Measurements from ENCODE around the gene FBXL7.

Gene FBXL7

GRCh38 chr5:15554542-15554941, 54.6 kb downstream of the FBXL7 start:
- Histone ChIP-seq H3K4me3 (ENCODE audit: low read length in 2 of 2) (no peak overlapping the region), H3K27ac (ENCODE audit: low read depth in 2 of 2, low read length in 2 of 2) (no peak overlapping the region)

DNA sequence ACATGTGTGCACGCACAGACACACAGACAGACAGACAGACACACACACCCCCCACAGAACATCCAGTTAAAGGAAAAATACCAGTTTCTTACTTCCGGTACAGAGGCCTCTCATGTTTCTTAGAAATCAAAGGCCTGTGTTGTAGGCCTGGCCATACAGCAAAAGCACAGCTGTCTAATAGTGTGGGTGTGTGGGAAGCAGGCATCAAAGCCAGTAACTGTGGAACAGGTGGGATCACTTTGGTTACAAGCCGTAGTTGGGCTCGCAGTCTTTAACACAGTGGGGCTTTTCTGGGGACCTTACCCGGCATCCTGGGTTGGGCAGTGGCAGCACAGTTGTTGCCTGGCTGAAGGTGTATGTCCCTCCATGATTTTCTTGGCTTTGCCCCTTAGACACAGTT, 55.2 kb downstream of the FBXL7 start:
- H3K27me3 ChIP-seq (ENCODE audit: control insufficient read depth in 2 of 2, insufficient read depth in 2 of 2, low read length in 2 of 2) = no peaks in the 10 kb centered on the region
- no peaks in the 10 kb centered on the region for H3K36me3 ChIP-seq (ENCODE audit: control insufficient read depth in 2 of 2, insufficient read depth in 2 of 2, low read length in 2 of 2)
- H3K9ac ChIP-seq (ENCODE audit: low read depth in 1 of 2, low read length in 2 of 2) = no peak overlapping the region
- H3K4me3 ChIP-seq (ENCODE audit: low read length in 2 of 2) = no peak overlapping the region
- no peaks in the 10 kb centered on the region for H3K4me1 ChIP-seq (ENCODE audit: control insufficient read depth in 2 of 2, insufficient read depth in 2 of 2, low read length in 2 of 2)
- H3K9me3 ChIP-seq (ENCODE audit: control insufficient read depth in 2 of 2, low read length in 2 of 2) = no peaks in the 10 kb centered on the region
- no peak overlapping the region for H3K27ac ChIP-seq (ENCODE audit: low read depth in 2 of 2, low read length in 2 of 2)

More at GRCh38 chr5:15554542-15554941, 54.6 kb downstream of the FBXL7 start:
- Histone ChIP-seq H3K27me3 (ENCODE audit: control insufficient read depth in 2 of 2, insufficient read depth in 2 of 2, low read length in 2 of 2) (no peaks in the 10 kb centered on the region), H3K36me3 (ENCODE audit: control insufficient read depth in 2 of 2, insufficient read depth in 2 of 2, low read length in 2 of 2) (no peaks in the 10 kb centered on the region), H3K9me3 (ENCODE audit: control insufficient read depth in 2 of 2, low read length in 2 of 2) (no peaks in the 10 kb centered on the region), H3K9ac (ENCODE audit: low read depth in 1 of 2, low read length in 2 of 2) (no peak overlapping the region), H3K4me1 (ENCODE audit: control insufficient read depth in 2 of 2, insufficient read depth in 2 of 2, low read length in 2 of 2) (no peaks in the 10 kb centered on the region)

DNA sequence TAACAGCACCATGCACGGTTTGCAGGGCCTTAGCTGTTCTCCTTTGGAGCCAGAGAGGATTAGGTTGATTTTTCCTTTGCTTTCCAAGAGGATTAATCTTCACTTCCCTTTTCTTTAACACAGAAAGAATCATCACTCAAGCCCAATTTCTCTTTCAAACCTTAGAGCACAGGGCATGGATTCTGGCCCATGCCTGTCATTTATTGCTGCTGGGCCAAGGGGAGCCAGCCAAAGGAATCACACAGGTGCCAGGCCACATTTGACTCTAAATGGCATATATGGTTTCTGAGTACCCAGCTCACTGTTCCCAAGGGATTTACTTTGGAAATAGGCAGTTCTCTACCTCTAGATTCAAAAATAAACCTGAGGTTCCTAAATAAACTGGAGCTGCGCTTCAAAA, 58.3 kb downstream of the FBXL7 start:
- Histone ChIP-seq H3K9me3 (ENCODE audit: control insufficient read depth in 2 of 2, low read length in 2 of 2) (no peaks in the 10 kb centered on the region), H3K9ac (ENCODE audit: low read depth in 1 of 2, low read length in 2 of 2) (no peak overlapping the region), H3K36me3 (ENCODE audit: control insufficient read depth in 2 of 2, insufficient read depth in 2 of 2, low read length in 2 of 2) (no peaks in the 10 kb centered on the region), H3K27me3 (ENCODE audit: control insufficient read depth in 2 of 2, insufficient read depth in 2 of 2, low read length in 2 of 2) (no peaks in the 10 kb centered on the region), H3K27ac (ENCODE audit: low read depth in 2 of 2, low read length in 2 of 2) (no peak overlapping the region), H3K4me3 (ENCODE audit: low read length in 2 of 2) (no peak overlapping the region), H3K4me1 (ENCODE audit: control insufficient read depth in 2 of 2, insufficient read depth in 2 of 2, low read length in 2 of 2) (no peaks in the 10 kb centered on the region)

- H3K36me3 ChIP-seq (ENCODE audit: control insufficient read depth in 2 of 2, insufficient read depth in 2 of 2, low read length in 2 of 2) = no peaks in the 10 kb centered on the region
- H3K4me3 ChIP-seq (ENCODE audit: low read length in 2 of 2) = no peak overlapping the region
- no peaks in the 10 kb centered on the region for H3K4me1 ChIP-seq (ENCODE audit: control insufficient read depth in 2 of 2, insufficient read depth in 2 of 2, low read length in 2 of 2)
- no peaks in the 10 kb centered on the region for H3K9me3 ChIP-seq (ENCODE audit: control insufficient read depth in 2 of 2, low read length in 2 of 2)
- H3K27me3 ChIP-seq (ENCODE audit: control insufficient read depth in 2 of 2, insufficient read depth in 2 of 2, low read length in 2 of 2) = no peaks in the 10 kb centered on the region
- no peak overlapping the region for H3K9ac ChIP-seq (ENCODE audit: low read depth in 1 of 2, low read length in 2 of 2)
- no peak overlapping the region for H3K27ac ChIP-seq (ENCODE audit: low read depth in 2 of 2, low read length in 2 of 2)
Measured at GRCh38 chr5:15558681-15559080, 58.7 kb downstream of the FBXL7 start.

DNA sequence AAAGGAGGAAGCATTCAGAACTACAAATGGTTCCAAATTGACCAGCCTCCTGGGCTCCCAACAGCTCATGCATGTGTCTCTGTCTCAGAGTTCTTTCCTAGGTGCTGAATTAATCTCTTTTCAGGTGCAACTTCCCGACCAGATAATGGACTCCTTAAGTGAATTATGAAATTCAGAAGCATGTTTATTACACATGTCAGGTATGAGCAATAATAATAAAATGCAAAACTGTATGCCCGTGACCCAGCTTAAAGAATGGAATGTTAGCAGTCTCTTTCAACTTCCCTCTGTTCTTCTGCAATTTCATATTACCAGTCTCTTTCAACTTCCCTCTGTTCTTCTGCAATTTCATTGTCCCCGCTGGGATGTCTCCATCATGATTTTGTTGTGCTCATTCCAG, 60.4 kb downstream of the FBXL7 start:
- Histone ChIP-seq H3K27ac (ENCODE audit: low read depth in 2 of 2, low read length in 2 of 2) (no peak overlapping the region), H3K4me3 (ENCODE audit: low read length in 2 of 2) (no peak overlapping the region), H3K9me3 (ENCODE audit: control insufficient read depth in 2 of 2, low read length in 2 of 2) (no peaks in the 10 kb centered on the region), H3K36me3 (ENCODE audit: control insufficient read depth in 2 of 2, insufficient read depth in 2 of 2, low read length in 2 of 2) (no peaks in the 10 kb centered on the region), H3K4me1 (ENCODE audit: control insufficient read depth in 2 of 2, insufficient read depth in 2 of 2, low read length in 2 of 2) (no peaks in the 10 kb centered on the region), H3K27me3 (ENCODE audit: control insufficient read depth in 2 of 2, insufficient read depth in 2 of 2, low read length in 2 of 2) (no peaks in the 10 kb centered on the region), H3K9ac (ENCODE audit: low read depth in 1 of 2, low read length in 2 of 2) (no peak overlapping the region)

DNA sequence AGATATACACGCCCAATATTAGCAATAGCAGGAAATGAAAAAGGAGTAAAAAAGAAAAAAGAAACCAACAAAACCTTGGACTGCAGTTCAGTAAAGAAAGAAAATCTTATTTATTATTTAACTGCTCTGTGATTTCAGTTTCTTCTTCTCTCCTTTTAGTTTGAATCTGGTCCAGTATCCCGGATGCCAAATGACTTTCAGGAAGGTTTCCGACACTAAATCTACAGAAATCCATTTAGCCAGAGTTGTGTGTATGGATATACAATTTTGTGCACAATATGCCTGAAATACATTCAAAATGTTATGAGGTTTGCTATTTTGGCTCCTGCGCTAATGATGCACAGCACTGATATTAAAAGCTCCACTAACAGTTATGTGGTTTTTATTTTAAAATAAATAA, 64.5 kb downstream of the FBXL7 start:
- Histone ChIP-seq H3K4me3 (ENCODE audit: low read length in 2 of 2) (no peak overlapping the region), H3K36me3 (ENCODE audit: control insufficient read depth in 2 of 2, insufficient read depth in 2 of 2, low read length in 2 of 2) (no peaks in the 10 kb centered on the region), H3K4me1 (ENCODE audit: control insufficient read depth in 2 of 2, insufficient read depth in 2 of 2, low read length in 2 of 2) (no peaks in the 10 kb centered on the region), H3K9me3 (ENCODE audit: control insufficient read depth in 2 of 2, low read length in 2 of 2) (no peaks in the 10 kb centered on the region), H3K9ac (ENCODE audit: low read depth in 1 of 2, low read length in 2 of 2) (no peak overlapping the region), H3K27ac (ENCODE audit: low read depth in 2 of 2, low read length in 2 of 2) (no peak overlapping the region), H3K27me3 (ENCODE audit: control insufficient read depth in 2 of 2, insufficient read depth in 2 of 2, low read length in 2 of 2) (no peaks in the 10 kb centered on the region)

DNA sequence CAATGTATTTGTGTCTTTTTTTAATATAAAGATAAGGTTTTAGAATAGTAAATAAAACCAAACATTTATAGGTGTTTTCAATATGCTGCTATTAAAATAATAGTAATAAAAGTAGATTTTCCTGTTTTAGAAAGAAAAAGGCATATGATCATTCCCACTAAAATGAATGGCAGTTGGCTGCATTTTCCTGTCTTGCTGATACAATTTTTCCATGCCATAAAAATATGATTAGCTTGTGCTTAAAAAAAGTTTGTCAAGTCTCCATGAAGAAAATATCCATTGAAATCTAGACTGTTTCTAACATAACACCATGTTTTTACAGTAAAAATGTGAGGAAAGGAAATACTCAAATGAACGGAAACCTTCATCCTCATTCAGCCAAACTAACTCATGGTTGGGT, 65.0 kb downstream of the FBXL7 start:
- Histone ChIP-seq H3K4me3 (ENCODE audit: low read length in 2 of 2) (no peak overlapping the region), H3K9me3 (ENCODE audit: control insufficient read depth in 2 of 2, low read length in 2 of 2) (no peaks in the 10 kb centered on the region), H3K27me3 (ENCODE audit: control insufficient read depth in 2 of 2, insufficient read depth in 2 of 2, low read length in 2 of 2) (no peaks in the 10 kb centered on the region), H3K4me1 (ENCODE audit: control insufficient read depth in 2 of 2, insufficient read depth in 2 of 2, low read length in 2 of 2) (no peaks in the 10 kb centered on the region), H3K27ac (ENCODE audit: low read depth in 2 of 2, low read length in 2 of 2) (no peak overlapping the region), H3K36me3 (ENCODE audit: control insufficient read depth in 2 of 2, insufficient read depth in 2 of 2, low read length in 2 of 2) (no peaks in the 10 kb centered on the region), H3K9ac (ENCODE audit: low read depth in 1 of 2, low read length in 2 of 2) (no peak overlapping the region)

- no peak overlapping the region for H3K4me3 ChIP-seq (ENCODE audit: low read length in 2 of 2)
Measured at GRCh38 chr5:15566306-15566705, 66.3 kb downstream of the FBXL7 start.

DNA sequence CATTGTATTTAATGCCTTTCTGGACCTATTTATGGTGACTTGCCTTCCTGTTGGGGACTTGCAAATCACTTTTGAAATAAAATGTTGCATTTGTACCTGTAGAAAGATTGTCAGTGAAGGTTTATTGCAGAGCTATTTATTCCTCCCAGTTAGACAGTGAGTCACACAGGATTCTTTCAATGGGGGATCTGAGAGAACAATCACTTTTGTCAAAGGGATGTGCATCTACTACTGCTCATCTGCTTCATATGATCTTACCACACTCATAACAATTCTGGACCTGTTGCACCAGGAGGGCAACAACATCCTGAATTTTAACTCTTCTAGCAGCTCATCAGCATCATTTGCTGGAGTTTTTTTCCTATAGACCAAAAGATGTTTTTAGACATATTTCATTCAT, 66.8 kb downstream of the FBXL7 start:
- H3K27ac ChIP-seq (ENCODE audit: low read depth in 2 of 2, low read length in 2 of 2) = no peak overlapping the region

More at GRCh38 chr5:15566306-15566705, 66.3 kb downstream of the FBXL7 start:
- H3K9ac ChIP-seq (ENCODE audit: low read depth in 1 of 2, low read length in 2 of 2) = no peak overlapping the region
- H3K9me3 ChIP-seq (ENCODE audit: control insufficient read depth in 2 of 2, low read length in 2 of 2) = no peaks in the 10 kb centered on the region
- H3K27me3 ChIP-seq (ENCODE audit: control insufficient read depth in 2 of 2, insufficient read depth in 2 of 2, low read length in 2 of 2) = no peaks in the 10 kb centered on the region
- H3K4me1 ChIP-seq (ENCODE audit: control insufficient read depth in 2 of 2, insufficient read depth in 2 of 2, low read length in 2 of 2) = no peaks in the 10 kb centered on the region
- H3K27ac ChIP-seq (ENCODE audit: low read depth in 2 of 2, low read length in 2 of 2) = no peak overlapping the region
- no peaks in the 10 kb centered on the region for H3K36me3 ChIP-seq (ENCODE audit: control insufficient read depth in 2 of 2, insufficient read depth in 2 of 2, low read length in 2 of 2)

DNA sequence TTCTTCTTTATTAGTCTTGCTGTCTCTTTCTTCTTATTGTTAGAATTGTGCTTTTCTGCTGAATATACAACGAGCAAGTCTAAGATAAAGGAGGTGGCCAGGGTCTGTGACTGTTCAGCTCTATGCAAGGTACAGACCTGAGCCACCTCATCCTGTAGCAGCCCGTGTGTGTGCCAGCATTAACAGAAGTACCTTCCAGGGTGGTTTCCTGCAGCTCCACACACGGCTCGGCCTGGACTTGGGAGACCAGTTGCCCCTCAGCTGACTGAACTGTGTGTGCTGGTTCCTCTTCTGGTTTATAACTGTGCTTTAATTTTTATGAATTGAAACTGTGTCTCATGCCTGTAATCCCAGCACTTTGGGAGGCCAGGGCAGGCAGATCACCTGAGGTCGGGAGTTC, 70.5 kb downstream of the FBXL7 start:
- no peaks in the 10 kb centered on the region for H3K27me3 ChIP-seq (ENCODE audit: control insufficient read depth in 2 of 2, insufficient read depth in 2 of 2, low read length in 2 of 2)
- H3K27ac ChIP-seq (ENCODE audit: low read depth in 2 of 2, low read length in 2 of 2) = no peak overlapping the region
- no peak overlapping the region for H3K9ac ChIP-seq (ENCODE audit: low read depth in 1 of 2, low read length in 2 of 2)
- no peak overlapping the region for H3K4me3 ChIP-seq (ENCODE audit: low read length in 2 of 2)
- H3K9me3 ChIP-seq (ENCODE audit: control insufficient read depth in 2 of 2, low read length in 2 of 2) = no peaks in the 10 kb centered on the region
- no peaks in the 10 kb centered on the region for H3K36me3 ChIP-seq (ENCODE audit: control insufficient read depth in 2 of 2, insufficient read depth in 2 of 2, low read length in 2 of 2)
- no peaks in the 10 kb centered on the region for H3K4me1 ChIP-seq (ENCODE audit: control insufficient read depth in 2 of 2, insufficient read depth in 2 of 2, low read length in 2 of 2)

More for the DNA sequence above, 66.8 kb downstream of the FBXL7 start:
- H3K4me1 ChIP-seq (ENCODE audit: control insufficient read depth in 2 of 2, insufficient read depth in 2 of 2, low read length in 2 of 2) = no peaks in the 10 kb centered on the region
- H3K4me3 ChIP-seq (ENCODE audit: low read length in 2 of 2) = no peak overlapping the region
- no peaks in the 10 kb centered on the region for H3K9me3 ChIP-seq (ENCODE audit: control insufficient read depth in 2 of 2, low read length in 2 of 2)
- H3K36me3 ChIP-seq (ENCODE audit: control insufficient read depth in 2 of 2, insufficient read depth in 2 of 2, low read length in 2 of 2) = no peaks in the 10 kb centered on the region
- H3K27me3 ChIP-seq (ENCODE audit: control insufficient read depth in 2 of 2, insufficient read depth in 2 of 2, low read length in 2 of 2) = no peaks in the 10 kb centered on the region
- no peak overlapping the region for H3K9ac ChIP-seq (ENCODE audit: low read depth in 1 of 2, low read length in 2 of 2)

DNA sequence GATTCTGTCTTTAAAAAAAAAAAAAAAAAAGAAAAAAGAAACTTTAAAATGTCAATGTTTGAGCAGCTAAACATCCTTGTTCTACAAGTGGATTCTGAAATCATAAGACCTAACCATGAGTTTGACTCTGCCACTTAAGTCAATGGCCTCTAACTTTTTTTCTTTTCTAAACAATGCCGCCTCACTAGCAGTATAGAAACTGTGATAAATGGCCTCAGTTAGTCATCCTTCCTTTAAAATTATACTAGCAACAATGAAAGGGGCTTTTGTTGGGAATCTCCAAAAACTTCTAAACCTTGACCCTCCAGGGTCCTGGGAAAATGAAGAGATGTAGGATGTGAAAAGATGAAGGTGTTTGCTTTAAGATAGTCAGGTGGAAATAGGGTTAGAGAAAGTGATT, 71.1 kb downstream of the FBXL7 start:
- no peaks in the 10 kb centered on the region for H3K36me3 ChIP-seq (ENCODE audit: control insufficient read depth in 2 of 2, insufficient read depth in 2 of 2, low read length in 2 of 2)
- H3K27ac ChIP-seq (ENCODE audit: low read depth in 2 of 2, low read length in 2 of 2) = no peak overlapping the region
- no peaks in the 10 kb centered on the region for H3K27me3 ChIP-seq (ENCODE audit: control insufficient read depth in 2 of 2, insufficient read depth in 2 of 2, low read length in 2 of 2)
- H3K9me3 ChIP-seq (ENCODE audit: control insufficient read depth in 2 of 2, low read length in 2 of 2) = no peaks in the 10 kb centered on the region
- no peak overlapping the region for H3K4me3 ChIP-seq (ENCODE audit: low read length in 2 of 2)
- H3K9ac ChIP-seq (ENCODE audit: low read depth in 1 of 2, low read length in 2 of 2) = no peak overlapping the region
- H3K4me1 ChIP-seq (ENCODE audit: control insufficient read depth in 2 of 2, insufficient read depth in 2 of 2, low read length in 2 of 2) = no peaks in the 10 kb centered on the region

Measured in mucosa of rectum (tissue), 2 donors.